RCC 7860 (cell line): ENCODE data around the gene RBMS3.
A peak's percentile ranks its signal among the peaks of the same experiment; 100 is the strongest.
"Not testable (repeated sequence)": the region's sequence is repeated elsewhere in the genome, so short reads cannot be mapped to it uniquely, and the experiment has no call there.

Experiments used
- DNase-seq: peaks from one replicate; pipeline ENCODE4 v3.0.0-alpha.2; 2015; ENCODE audit warnings: low spot score
- FAIRE-seq: peaks from 2 replicates; lab custom pipeline; 2012; peaks lifted over from hg19 to GRCh38; lab: Jason Lieb, UNC

RBMS3 gene

DNA sequence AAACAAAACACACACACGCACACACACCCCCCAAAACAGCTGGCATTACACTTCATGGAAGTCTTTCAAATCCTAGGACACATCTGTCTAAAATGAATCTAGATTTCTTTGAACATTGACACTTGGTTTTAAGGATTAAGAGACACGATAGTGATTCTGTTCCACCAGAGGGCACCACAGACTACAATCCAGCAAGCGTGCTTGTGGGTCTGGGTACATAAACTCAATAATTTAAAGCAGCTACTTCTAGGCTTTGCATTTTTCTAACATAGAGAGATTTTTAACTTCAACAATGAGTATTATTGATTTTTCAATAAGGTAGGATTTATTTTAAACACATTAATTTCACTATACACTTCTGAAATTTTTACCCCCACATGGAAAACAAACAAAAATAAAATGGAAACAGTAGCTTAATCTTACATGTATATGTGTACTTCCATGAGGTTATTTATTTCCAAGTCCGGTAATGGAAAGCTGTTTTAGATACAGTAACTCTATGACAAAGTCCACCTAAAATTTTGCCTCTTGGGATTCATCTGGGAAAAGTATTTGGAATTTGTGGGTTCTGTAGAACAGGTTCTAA, 761.5 kb downstream of the RBMS3 start:
- peak; percentile 60 for FAIRE-seq
- DNase-seq = peak; percentile 36

DNA sequence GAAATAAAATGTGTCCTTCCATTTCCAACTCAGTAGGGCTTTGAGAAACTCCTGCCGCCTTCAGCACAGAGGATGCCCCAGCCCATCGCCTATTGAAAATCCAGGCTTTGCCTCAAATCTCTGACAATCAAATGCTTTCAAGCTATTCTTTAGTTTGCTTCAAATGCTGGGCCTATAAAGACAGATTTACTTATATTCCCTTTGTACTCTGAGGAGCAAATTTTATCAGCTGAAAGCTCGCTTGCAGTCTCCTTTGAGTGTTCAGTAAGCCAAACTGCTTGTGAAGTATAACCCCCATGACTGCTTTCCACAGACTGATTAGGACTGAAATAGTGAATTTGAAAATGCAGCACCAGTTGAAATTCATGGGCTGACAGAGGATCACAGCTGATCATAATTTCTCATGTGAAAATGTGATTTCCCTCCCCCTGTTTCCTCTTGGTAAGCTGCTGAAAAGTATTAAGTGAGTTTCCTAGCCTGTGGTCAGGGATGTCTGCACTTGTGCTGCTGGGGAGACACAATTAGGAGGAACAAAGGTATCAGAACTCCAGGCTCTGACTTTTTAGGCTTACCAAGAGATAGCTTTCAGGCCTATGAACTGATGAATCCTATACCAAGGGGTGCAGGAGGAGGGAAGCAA, 762.2 kb downstream of the RBMS3 start:
- FAIRE-seq (no peak), DNase-seq (no peak)

DNA sequence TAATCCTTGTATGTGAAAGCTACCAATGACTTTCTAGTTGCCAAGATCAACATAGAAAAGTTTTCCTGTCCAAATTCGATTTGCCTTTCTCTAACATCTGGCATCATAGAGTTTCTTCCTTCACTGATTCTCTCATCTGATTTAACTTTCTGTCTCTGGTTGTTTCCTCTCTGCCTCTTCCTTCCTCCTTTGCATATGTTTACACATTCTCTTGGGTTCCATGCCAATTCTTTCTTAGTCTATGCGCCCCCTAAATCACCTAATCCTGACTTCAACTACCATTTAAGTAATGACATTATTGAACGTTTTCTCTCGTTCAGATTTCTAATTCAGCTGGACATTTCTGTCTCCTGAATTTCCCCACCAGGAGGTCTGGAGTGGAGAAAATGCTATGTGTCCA, 763.6 kb downstream of the RBMS3 start:
- DNase-seq (no peak), FAIRE-seq (no peak)

DNA sequence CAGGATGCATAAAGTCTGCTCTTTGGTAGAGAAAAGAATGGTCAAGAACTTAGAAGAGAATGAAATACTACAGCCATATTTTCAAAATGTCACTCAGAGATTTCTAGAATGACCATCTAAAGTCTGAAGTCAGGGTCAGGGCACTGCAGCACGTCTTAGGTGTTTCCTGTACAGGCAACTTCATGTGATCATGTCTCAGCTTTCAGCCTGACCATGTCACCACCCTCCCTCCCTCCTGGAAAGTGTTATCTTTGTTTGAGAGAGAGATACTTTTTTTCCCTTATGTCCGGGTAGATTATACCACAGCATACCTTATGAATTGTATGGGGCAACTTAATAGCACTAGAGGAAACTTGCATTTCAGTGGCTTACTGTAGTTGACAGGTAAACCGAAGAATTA, 767.6 kb downstream of the RBMS3 start:
- no peak for FAIRE-seq

DNA sequence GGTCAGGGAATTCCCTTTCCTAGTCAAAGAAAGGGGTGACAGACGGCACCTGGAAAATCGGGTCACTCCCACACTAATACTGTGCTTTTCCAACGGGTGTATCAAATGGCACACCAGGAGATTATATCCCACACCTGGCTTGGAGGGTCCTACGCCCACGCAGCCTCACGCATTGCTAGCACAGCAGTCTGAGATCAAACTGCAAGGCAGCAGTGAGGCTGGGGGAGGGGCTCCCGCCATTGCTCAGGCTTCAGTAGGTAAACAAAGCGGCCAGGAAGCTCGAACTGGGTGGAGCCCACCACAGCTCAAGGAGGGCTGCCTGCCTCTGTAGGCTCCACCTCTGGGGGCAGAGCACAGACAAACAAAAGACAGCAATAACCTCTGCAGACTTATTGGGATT, 769.2 kb downstream of the RBMS3 start:
- not testable (repeated sequence) for DNase-seq, FAIRE-seq

More for the DNA sequence above, 767.6 kb downstream of the RBMS3 start:
- DNase-seq = no peak

DNA sequence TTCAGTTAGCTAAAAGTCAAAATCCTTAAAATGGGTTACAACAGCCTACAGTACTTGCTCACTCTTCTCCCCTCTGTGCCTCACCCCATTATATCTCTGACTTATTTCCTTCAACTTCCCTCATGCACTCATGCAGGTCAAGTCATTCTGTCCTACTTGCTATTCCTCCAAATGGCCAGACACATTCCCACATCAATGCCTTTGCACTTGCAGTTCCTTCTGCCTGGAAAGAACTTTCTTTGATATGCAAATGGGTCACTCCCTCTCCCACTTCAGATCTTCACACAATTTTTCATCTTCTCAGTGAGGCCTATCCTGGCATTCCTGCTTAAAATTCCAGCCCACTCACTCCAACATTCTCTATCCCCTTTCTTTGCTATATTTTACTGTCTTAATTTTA, 778.4 kb downstream of the RBMS3 start:
- FAIRE-seq = no peak
- no peak for DNase-seq
